DOHH2 (cell line): ENCODE measurements around the gene DRICH1.

Experiments
- EZH2phosphoT487 ChIP-seq: fragments of 200-600 bp; sonication (generic); IDR thresholded peaks from 2 replicates; pipeline ENCODE4 v1.6.1; 2017; ENCODE audit warnings: borderline replicate concordance, mild to moderate bottlenecking, antibody characterized with exemption, low read length, moderate library complexity, mixed read lengths
- TF ChIP-seq, protein P1 (sequence below): fragments of 200-600 bp; sonication (generic); IDR thresholded peaks from one replicate; pipeline ENCODE4 v1.5.1; 2014; ENCODE audit warnings: antibody characterized with exemption, mild to moderate bottlenecking, low read depth, low read length; ENCODE audit not compliant: poor library complexity, severe bottlenecking

DNA sequence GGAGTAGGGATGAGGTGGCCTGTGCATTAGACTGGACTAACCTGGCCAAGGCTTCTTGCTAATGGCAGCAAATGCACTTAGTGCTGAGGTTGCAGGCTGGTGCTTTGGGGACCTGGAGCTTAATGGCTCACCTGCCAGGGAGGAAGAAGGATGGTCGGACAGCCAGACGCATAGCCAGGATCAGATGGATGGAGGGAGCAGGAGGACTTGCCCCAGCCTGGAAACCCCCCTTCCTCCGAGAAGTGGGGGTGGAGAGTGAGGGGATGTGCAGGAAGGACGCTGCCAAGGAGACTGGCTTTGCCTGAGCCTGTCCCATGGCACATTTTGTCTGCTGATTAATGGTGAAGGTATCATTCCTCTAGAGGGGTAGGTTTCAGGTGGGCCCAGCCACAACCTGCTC, 69.9 kb downstream of the DRICH1 start:
- TF ChIP-seq, protein P1, sequence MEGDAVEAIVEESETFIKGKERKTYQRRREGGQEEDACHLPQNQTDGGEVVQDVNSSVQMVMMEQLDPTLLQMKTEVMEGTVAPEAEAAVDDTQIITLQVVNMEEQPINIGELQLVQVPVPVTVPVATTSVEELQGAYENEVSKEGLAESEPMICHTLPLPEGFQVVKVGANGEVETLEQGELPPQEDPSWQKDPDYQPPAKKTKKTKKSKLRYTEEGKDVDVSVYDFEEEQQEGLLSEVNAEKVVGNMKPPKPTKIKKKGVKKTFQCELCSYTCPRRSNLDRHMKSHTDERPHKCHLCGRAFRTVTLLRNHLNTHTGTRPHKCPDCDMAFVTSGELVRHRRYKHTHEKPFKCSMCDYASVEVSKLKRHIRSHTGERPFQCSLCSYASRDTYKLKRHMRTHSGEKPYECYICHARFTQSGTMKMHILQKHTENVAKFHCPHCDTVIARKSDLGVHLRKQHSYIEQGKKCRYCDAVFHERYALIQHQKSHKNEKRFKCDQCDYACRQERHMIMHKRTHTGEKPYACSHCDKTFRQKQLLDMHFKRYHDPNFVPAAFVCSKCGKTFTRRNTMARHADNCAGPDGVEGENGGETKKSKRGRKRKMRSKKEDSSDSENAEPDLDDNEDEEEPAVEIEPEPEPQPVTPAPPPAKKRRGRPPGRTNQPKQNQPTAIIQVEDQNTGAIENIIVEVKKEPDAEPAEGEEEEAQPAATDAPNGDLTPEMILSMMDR = no peak
- TF ChIP-seq EZH2phosphoT487 = no peak
